ENCODE results near the gene GRAMD1C.

GRAMD1C gene

DNA sequence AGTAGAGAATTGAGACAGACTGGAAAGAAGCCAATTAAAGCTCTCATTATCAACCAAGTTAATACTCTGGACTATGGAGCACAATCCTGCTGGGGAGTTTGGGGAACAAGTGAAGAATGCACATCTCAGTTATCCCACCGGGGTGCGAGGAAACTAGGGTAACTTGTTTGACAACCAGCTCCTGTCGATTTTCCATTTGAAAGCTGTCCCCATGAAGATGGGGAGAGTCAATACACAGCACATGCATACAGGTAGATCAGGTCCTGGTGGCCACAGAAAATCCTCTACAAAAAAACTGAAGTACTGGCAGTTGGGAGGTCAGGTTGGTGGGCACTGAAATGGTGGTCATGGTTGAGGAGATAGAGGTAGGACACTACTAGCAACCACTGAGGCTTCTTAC, 25.7 kb upstream of the GRAMD1C start:
- no peak overlapping the region for H3K4me3 ChIP-seq (ENCODE audit: low read depth, low read length)
- TF ChIP-seq, protein P1, sequence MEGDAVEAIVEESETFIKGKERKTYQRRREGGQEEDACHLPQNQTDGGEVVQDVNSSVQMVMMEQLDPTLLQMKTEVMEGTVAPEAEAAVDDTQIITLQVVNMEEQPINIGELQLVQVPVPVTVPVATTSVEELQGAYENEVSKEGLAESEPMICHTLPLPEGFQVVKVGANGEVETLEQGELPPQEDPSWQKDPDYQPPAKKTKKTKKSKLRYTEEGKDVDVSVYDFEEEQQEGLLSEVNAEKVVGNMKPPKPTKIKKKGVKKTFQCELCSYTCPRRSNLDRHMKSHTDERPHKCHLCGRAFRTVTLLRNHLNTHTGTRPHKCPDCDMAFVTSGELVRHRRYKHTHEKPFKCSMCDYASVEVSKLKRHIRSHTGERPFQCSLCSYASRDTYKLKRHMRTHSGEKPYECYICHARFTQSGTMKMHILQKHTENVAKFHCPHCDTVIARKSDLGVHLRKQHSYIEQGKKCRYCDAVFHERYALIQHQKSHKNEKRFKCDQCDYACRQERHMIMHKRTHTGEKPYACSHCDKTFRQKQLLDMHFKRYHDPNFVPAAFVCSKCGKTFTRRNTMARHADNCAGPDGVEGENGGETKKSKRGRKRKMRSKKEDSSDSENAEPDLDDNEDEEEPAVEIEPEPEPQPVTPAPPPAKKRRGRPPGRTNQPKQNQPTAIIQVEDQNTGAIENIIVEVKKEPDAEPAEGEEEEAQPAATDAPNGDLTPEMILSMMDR (IDR thresholded peaks at IDR 0.05; ENCODE audit: low read depth, low read length), result no peak

DNA sequence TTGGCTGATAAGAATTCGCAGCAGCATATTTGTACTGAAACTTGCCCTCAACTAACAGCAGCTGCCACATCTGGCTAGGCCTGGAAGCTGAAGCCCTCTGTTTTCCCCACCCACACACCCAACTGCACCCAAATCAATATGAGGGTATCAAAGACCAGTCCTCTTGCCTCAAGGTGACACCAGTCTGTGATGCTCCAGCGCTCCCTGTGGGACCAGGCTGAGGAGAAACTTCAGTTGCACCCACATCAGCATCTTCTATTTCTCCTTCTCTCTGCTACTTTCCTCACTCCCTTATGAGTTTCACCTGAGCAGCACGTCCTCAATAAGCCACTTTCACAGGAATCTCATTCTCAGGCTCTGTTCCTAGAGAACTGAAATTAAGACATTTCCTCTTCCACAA, 18.7 kb upstream of the GRAMD1C start:
- no peak overlapping the region for H3K4me3 ChIP-seq (ENCODE audit: low read depth, low read length)
- TF ChIP-seq, protein P1 (IDR thresholded peaks at IDR 0.05; ENCODE audit: low read depth, low read length), result no peak

DNA sequence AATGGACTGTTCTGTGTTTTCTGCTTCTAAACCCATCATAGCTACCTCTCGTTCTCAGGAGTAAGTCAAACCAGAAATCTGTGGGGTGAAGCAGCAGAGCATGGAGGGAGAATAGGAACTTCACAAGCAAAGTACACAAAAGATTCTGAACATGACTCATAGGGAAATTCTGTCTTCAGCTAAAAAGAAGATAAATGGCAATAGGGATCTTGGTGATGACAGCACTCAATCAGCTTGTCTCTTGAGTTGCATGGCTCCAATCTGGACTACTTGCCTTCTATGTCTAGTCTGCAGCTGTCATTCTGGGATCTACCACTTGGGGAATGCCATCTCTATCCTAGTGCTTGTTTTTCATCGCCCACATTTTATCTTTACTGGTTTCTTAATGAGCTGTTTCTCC, 13.5 kb upstream of the GRAMD1C start:
- TF ChIP-seq, protein P1 (IDR thresholded peaks at IDR 0.05; ENCODE audit: low read depth, low read length), result no peak
- no peak overlapping the region for H3K4me3 ChIP-seq (ENCODE audit: low read depth, low read length)

GRCh38 chr3:113828600-113828999, 10.0 kb upstream of the GRAMD1C start:
- TF ChIP-seq, protein P1 (IDR thresholded peaks at IDR 0.05; ENCODE audit: low read depth, low read length), result no peak
- H3K4me3 ChIP-seq (ENCODE audit: low read depth, low read length), result no peak overlapping the region

- TF ChIP-seq, protein P1 (IDR thresholded peaks at IDR 0.05; ENCODE audit: low read depth, low read length), result no peak
- no peak overlapping the region for H3K4me3 ChIP-seq (ENCODE audit: low read depth, low read length)
Observed at GRCh38 chr3:113829576-113830354, 8.8 kb upstream of the GRAMD1C start.

DNA sequence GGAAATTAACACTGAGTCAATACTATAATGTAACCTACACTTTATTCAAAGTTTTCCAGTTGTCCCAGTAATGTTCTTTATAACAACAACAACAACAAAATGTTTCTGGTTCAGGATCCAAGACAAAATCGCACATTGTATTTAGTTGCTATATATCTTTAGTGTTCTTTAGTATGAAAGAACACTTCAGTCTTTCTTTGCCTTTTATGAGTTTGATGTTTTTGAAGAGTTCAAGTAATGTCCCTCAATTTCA, 7.6 kb upstream of the GRAMD1C start:
- no peak overlapping the region for H3K4me3 ChIP-seq (ENCODE audit: low read depth, low read length)
- TF ChIP-seq, protein P1 (IDR thresholded peaks at IDR 0.05; ENCODE audit: low read depth, low read length), result no peak

DNA sequence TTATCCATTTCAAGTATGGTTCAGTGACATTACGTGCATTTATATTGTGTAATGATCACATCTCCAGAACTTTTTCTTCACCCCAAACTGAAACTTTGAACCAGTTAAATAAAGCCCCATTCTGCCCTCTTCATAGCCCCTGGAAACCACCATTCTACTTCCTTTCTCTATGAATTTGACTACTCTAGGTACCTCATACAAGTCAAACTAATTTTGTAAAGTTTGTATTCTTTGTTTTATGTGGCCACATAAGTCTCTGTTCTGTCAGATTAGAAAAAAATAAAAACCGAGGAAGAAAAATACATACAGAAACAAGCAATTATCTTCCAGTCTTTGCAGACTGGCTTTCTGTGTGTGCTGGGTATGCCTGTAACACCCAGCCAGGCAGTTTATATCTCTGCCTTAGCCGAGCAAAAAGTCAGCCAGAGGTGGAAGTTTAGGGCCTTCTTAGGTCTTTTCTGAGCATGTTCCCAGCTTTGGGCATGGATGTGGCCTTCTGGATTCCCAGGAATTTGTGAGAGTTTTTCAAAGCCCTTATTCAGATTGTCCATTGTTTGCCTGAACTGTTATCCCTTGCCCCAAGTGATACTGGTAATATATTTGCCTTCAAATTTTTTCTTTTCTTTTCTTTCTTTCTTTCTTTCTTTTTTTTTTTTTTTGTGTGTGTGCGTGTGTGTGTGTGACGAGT, 6.0 kb upstream of the GRAMD1C start:
- H3K4me3 ChIP-seq (ENCODE audit: low read depth, low read length), result no peak overlapping the region
- TF ChIP-seq, protein P1 (IDR thresholded peaks at IDR 0.05; ENCODE audit: low read depth, low read length), result no peak

All from WI38 (cell line).